Measurements from ENCODE around the gene CUL5. TPM values are rescaled to one million over a fixed set of nuclear protein-coding genes. Genes with fewer than 3 reads are reported as not detected.

Gene CUL5
- total RNA-seq, 4 donors from 2014 or later, result 25.3 to 41.1 (median 32.3) TPM

- peaks cover 0 to 76% (median 41%) of the 10 kb centered on the region in 3 donors for H3K36me3 ChIP-seq
- DNase-seq (ENCODE audit: low spot score in 2 of 2), result no peak
- no peak overlapping the region for H3K4me3 ChIP-seq
- WGBS, 2 donors, result 64 to 74% methylated on average over 2 of the region's 2 CpGs
- H3K27ac ChIP-seq, result no peak overlapping the region
- peaks cover 0 to 17% (median 0%) of the 10 kb centered on the region in 4 donors for H3K4me1 ChIP-seq
- TF ChIP-seq POLR2A (IDR thresholded peaks at IDR 0.05) (no peak), EP300 (IDR thresholded peaks at IDR 0.05) (no peak), CTCF (IDR thresholded peaks at IDR 0.05) (no peak)
- no peaks in the 10 kb centered on the region for H3K9me3 ChIP-seq
- no peaks in the 10 kb centered on the region for H3K27me3 ChIP-seq
Observed at GRCh38 chr11:108135845-108136544, 127.3 kb downstream of the CUL5 start.

GRCh38 chr11:108137212-108137611, 128.5 kb downstream of the CUL5 start:
- Histone ChIP-seq H3K36me3 (peaks cover 0 to 88% (median 42%) of the 10 kb centered on the region in 3 donors), H3K27ac (no peak overlapping the region), H3K27me3 (no peaks in the 10 kb centered on the region), H3K9me3 (no peaks in the 10 kb centered on the region), H3K4me1 (peaks cover 0 to 7% (median 0%) of the 10 kb centered on the region in 4 donors), H3K4me3 (no peak overlapping the region)
- 89 to 90% methylated on average over 1 of the region's 1 CpG for WGBS, 2 donors
- TF ChIP-seq CTCF (IDR thresholded peaks at IDR 0.05) (no peak), EP300 (IDR thresholded peaks at IDR 0.05) (no peak), POLR2A (IDR thresholded peaks at IDR 0.05) (no peak)
- DNase-seq (ENCODE audit: low spot score in 2 of 2), result no peak

GRCh38 chr11:108142304-108142703, 133.6 kb downstream of the CUL5 start:
- TF ChIP-seq POLR2A (IDR thresholded peaks at IDR 0.05), result no peak
- no peak for TF ChIP-seq CTCF (IDR thresholded peaks at IDR 0.05)
- no peak for TF ChIP-seq EP300 (IDR thresholded peaks at IDR 0.05)
- WGBS, 2 donors, result 91 to 99% methylated on average over 7 of the region's 7 CpGs
- peaks cover 0 to 100% (median 23%) of the 10 kb centered on the region in 3 donors for H3K36me3 ChIP-seq

GRCh38 chr11:108144615-108145014, 135.9 kb downstream of the CUL5 start:
- Histone ChIP-seq H3K4me1 (no peaks in the 10 kb centered on the region), H3K9me3 (no peaks in the 10 kb centered on the region), H3K27me3 (no peaks in the 10 kb centered on the region), H3K4me3 (no peak overlapping the region), H3K27ac (no peak overlapping the region), H3K36me3 (peaks cover 0 to 100% (median 18%) of the 10 kb centered on the region in 3 donors)
- no peak for DNase-seq (ENCODE audit: low spot score in 2 of 2)
- 90 to 93% methylated on average over 3 of the region's 3 CpGs for WGBS, 2 donors
- TF ChIP-seq EP300 (IDR thresholded peaks at IDR 0.05) (no peak), CTCF (IDR thresholded peaks at IDR 0.05) (no peak), POLR2A (IDR thresholded peaks at IDR 0.05) (no peak)

More at GRCh38 chr11:108142304-108142703, 133.6 kb downstream of the CUL5 start:
- DNase-seq (ENCODE audit: low spot score in 2 of 2), result no peak
- no peak overlapping the region for H3K4me3 ChIP-seq
- H3K9me3 ChIP-seq, result no peaks in the 10 kb centered on the region
- H3K4me1 ChIP-seq, result no peaks in the 10 kb centered on the region
- no peaks in the 10 kb centered on the region for H3K27me3 ChIP-seq
- no peak overlapping the region for H3K27ac ChIP-seq

GRCh38 chr11:108147150-108147549, 138.5 kb downstream of the CUL5 start:
- no peak for TF ChIP-seq POLR2A (IDR thresholded peaks at IDR 0.05)
- 69 to 76% methylated on average over 1 of the region's 1 CpG for WGBS, 2 donors
- no peak overlapping the region for H3K27ac ChIP-seq
- no peaks in the 10 kb centered on the region for H3K27me3 ChIP-seq
- H3K4me3 ChIP-seq, result no peak overlapping the region
- no peaks in the 10 kb centered on the region for H3K4me1 ChIP-seq
- H3K36me3 ChIP-seq, result peaks cover 0 to 99% (median 3%) of the 10 kb centered on the region in 3 donors
- no peak for DNase-seq (ENCODE audit: low spot score in 2 of 2)
- no peaks in the 10 kb centered on the region for H3K9me3 ChIP-seq
